Panc1 (cell line): ENCODE results near the gene TNRC6B.

Experiments
- POLR2AphosphoS5 ChIP-seq: IDR thresholded peaks from 2 replicates; pipeline ENCODE4 v1.6.1; 2012; ENCODE audit warnings: mild to moderate bottlenecking, low read depth, low read length, moderate library complexity
- REST ChIP-seq, 2 experiments: IDR thresholded peaks; 2 replicates each; pipeline ENCODE4 v1.6.1; 2011 to 2012; ENCODE audit warnings: low read depth in 2 of 2, control low read depth in 1 of 2, low read length in 1 of 2, mild to moderate bottlenecking in 1 of 2, moderate library complexity in 1 of 2; ENCODE audit not compliant: insufficient read depth in 1 of 2
- TF ChIP-seq, protein P1 (sequence below): fragments of 450-650 bp; IDR thresholded peaks from 2 replicates; pipeline ENCODE4 v1.5.1; 2017; ENCODE audit warnings: mild to moderate bottlenecking

DNA sequence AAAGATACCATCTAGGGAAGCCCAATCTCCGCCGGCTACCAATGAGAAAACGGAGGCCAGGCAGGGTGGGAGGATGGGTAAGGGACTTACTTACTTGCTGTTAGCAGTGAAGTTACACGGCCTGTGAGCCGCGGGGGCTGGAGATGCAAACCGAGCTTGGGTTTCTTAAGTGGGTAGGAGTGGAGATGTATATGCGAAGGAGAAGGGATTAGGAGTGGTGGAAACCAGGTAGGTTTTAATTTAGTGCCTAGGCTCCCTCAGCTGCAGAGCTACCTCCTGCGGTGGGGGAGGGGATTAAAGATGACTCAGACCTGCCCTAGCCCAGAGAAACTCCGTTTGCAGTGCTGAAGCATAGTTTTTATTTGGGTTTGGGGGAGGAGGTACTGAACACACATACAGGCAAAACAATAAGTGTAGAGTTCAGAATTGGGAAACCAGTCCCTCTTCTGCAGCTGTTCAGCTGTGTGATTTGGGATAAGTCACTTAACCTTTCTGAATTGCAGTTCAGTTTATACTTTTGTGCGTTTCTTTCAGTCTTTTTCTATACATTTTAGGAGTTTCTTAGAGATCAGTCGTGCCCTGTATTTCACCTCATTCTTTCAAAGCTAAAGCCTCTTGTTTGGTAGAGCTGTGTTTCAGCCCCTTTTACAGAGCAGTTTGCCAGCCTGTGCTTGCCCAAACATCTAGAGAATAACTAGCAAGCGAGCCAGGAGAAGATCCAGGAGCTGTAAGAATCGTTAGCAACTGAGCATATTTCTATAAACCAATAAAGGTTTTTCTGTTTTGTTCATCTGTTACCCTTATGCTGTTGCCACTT lies 596 bp upstream of the TNRC6B start:
- TF ChIP-seq POLR2AphosphoS5, result no peak
- TF ChIP-seq, protein P1, sequence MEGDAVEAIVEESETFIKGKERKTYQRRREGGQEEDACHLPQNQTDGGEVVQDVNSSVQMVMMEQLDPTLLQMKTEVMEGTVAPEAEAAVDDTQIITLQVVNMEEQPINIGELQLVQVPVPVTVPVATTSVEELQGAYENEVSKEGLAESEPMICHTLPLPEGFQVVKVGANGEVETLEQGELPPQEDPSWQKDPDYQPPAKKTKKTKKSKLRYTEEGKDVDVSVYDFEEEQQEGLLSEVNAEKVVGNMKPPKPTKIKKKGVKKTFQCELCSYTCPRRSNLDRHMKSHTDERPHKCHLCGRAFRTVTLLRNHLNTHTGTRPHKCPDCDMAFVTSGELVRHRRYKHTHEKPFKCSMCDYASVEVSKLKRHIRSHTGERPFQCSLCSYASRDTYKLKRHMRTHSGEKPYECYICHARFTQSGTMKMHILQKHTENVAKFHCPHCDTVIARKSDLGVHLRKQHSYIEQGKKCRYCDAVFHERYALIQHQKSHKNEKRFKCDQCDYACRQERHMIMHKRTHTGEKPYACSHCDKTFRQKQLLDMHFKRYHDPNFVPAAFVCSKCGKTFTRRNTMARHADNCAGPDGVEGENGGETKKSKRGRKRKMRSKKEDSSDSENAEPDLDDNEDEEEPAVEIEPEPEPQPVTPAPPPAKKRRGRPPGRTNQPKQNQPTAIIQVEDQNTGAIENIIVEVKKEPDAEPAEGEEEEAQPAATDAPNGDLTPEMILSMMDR, result no peak
- TF ChIP-seq REST (IDR thresholded peaks at IDR 0.05; ENCODE audit: insufficient read depth in 1 of 2, low read depth in 2 of 2, low read length in 1 of 2), result no peak
